A549 (cell line): ENCODE measurements around the gene ST8SIA5. TPM values are rescaled to one million over a fixed set of nuclear protein-coding genes. Genes with fewer than 3 reads are reported as not detected.

Experiments
- ATAC-seq, 2 experiments: fragments of 200-7000 bp in 1 of 2; fragments of >200 bp in 1 of 2; cut with Nextera tagmentation in 1 of 2; cut with Tn5 transposase in 1 of 2; 3 replicates each; pipeline versions ENCODE4 v1.8.0 to v1.9.1; 2018 to 2020; ENCODE audit warnings: mild to moderate bottlenecking in 1 of 2, moderate library complexity in 1 of 2
- CTCF ChIA-PET: fragments of 300-600 bp; sonication (Branson Sonifier 250); formaldehyde crosslinking; extraction: SDS; loops from one replicate; lab custom pipeline; 2021; ENCODE audit warnings: antibody characterized with exemption, inconsistent platforms; lab: Yijun Ruan, JAX
- POLR2A ChIA-PET: fragments of 350-600 bp; formaldehyde crosslinking; extraction: SDS; loops from one replicate; lab custom pipeline; 2021; ENCODE audit warnings: antibody characterized with exemption, inconsistent platforms; lab: Yijun Ruan, JAX
- DNase-seq, 2 experiments: peaks; one replicate each; pipeline versions ENCODE4 v3.0.0 to v3.0.0-alpha.2; 2011 to 2016; ENCODE audit warnings: low read depth in 1 of 2, low spot score in 1 of 2
- FAIRE-seq: peaks from 2 replicates; lab custom pipeline; 2011; peaks lifted over from hg19 to GRCh38; lab: Jason Lieb, UNC
- H3K27ac ChIP-seq, 2 experiments: fragments of >200 bp; sonication (Bioruptor Twin); formaldehyde crosslinking; 3 replicates each; pipeline ENCODE4 v1.5.1; 2016 to 2017
- H3K4me1 ChIP-seq: fragments of >200 bp; sonication (Bioruptor Twin); formaldehyde crosslinking; 3 replicates; pipeline ENCODE4 v1.6.1; 2016
- H3K4me2 ChIP-seq: fragments of >200 bp; sonication (Bioruptor Twin); formaldehyde crosslinking; 3 replicates; pipeline ENCODE4 v1.6.1; 2016
- H3K4me3 ChIP-seq: fragments of >200 bp; sonication (Bioruptor Twin); formaldehyde crosslinking; 3 replicates; pipeline ENCODE4 v1.5.1; 2016
- H3K9me3 ChIP-seq: fragments of >200 bp; sonication (Bioruptor Twin); formaldehyde crosslinking; 3 replicates; pipeline ENCODE4 v1.6.1; 2016
- ATOH8 ChIP-seq: fragments of 250-450 bp; sonication (Bioruptor Pico); IDR thresholded peaks from 2 replicates; pipeline ENCODE4 v1.5.0; 2020; ENCODE audit warnings: low read depth, mild to moderate bottlenecking, moderate library complexity
- CEBPB ChIP-seq, 2 experiments: fragments of >200 bp in 1 of 2; sonication (Bioruptor Twin) in 1 of 2; formaldehyde crosslinking in 1 of 2; IDR thresholded peaks; 2 replicates each; pipeline ENCODE4 v1.6.1; 2012 to 2016
- EP300 ChIP-seq, 2 experiments: fragments of >200 bp; sonication (Bioruptor Twin); formaldehyde crosslinking; IDR thresholded peaks; 2 replicates in 1 of 2; 3 replicates in 1 of 2; pipeline ENCODE4 v1.6.1; 2016 to 2017
- HEYL ChIP-seq: fragments of 250-450 bp; sonication (Bioruptor Pico); IDR thresholded peaks from 2 replicates; pipeline ENCODE4 v1.8.0; 2021; ENCODE audit warnings: mild to moderate bottlenecking, moderate library complexity
- HMGXB4 ChIP-seq: fragments of 250-450 bp; sonication (Bioruptor Pico); IDR thresholded peaks from 2 replicates; pipeline ENCODE4 v1.5.0; 2021; ENCODE audit warnings: mild to moderate bottlenecking, moderate library complexity, borderline replicate concordance
- HOXB5 ChIP-seq: fragments of 250-450 bp; sonication (Bioruptor Pico); IDR thresholded peaks from 2 replicates; pipeline ENCODE4 v1.5.0; 2020; ENCODE audit warnings: mild to moderate bottlenecking, moderate library complexity
- KDM1A ChIP-seq: fragments of 200-600 bp; sonication (generic); IDR thresholded peaks from 2 replicates; pipeline ENCODE4 v1.6.1; 2016; ENCODE audit warnings: low read depth, mild to moderate bottlenecking
- MYC ChIP-seq: IDR thresholded peaks from 2 replicates; pipeline ENCODE4 v1.6.1; 2012; ENCODE audit warnings: mild to moderate bottlenecking, inconsistent platforms, low read length, improper control_type of control experiment, borderline replicate concordance
- NFE2L2 ChIP-seq: fragments of 150-350 bp; conservative IDR thresholded peaks from 2 replicates; pipeline ENCODE4 v1.6.1; 2014; ENCODE audit warnings: low read length
- ZC3H11A ChIP-seq: fragments of 450-650 bp; IDR thresholded peaks from 2 replicates; pipeline ENCODE4 v1.6.1; 2014; ENCODE audit warnings: antibody characterized with exemption, mild to moderate bottlenecking
- ZNF302 ChIP-seq: fragments of 250-450 bp; sonication (Bioruptor Pico); IDR thresholded peaks from 2 replicates; pipeline ENCODE4 v1.9.0; 2021; ENCODE audit warnings: inconsistent platforms, mild to moderate bottlenecking, moderate library complexity
- WGBS: methylation state at CpG from one replicate; pipeline ENCODE4 v1.1.6; 2017; ENCODE audit errors: missing lambda C conversion rate; 5-methylcytosine and 5-hydroxymethylcytosine counted together
- polyA plus RNA-seq, 4 experiments: library from polyadenylated mRNA; depleted of rRNA in 3 of 4; stranded (reverse); fragments of >200 nt; fragmentation: RNase III in 1 of 4; extraction: RNeasy Plus Mini Kit Qiagen cat#74134 plus additional on column Dnase treatment in 1 of 4; gene quantifications; 2 replicates in 3 of 4; 3 replicates in 1 of 4; pipeline ENCODE4 v1.2.3, GENCODE V29; 2011 to 2017
- TF ChIP-seq, protein P1 (sequence below): fragments of 200-600 bp; sonication (generic); IDR thresholded peaks from 2 replicates; pipeline ENCODE4 v1.6.1; 2016; ENCODE audit warnings: antibody characterized with exemption, mild to moderate bottlenecking, moderate library complexity
- TF ChIP-seq, protein P2 (sequence below): fragments of >200 bp; sonication (Bioruptor Twin); formaldehyde crosslinking; IDR thresholded peaks from 3 replicates; pipeline ENCODE4 v1.5.1; 2016
- TF ChIP-seq, protein P3 (sequence below): fragments of 450-650 bp; IDR thresholded peaks from 2 replicates; pipeline ENCODE4 v1.6.1; 2014; ENCODE audit warnings: antibody characterized with exemption

The ST8SIA5 gene
- polyA plus RNA-seq, 2 of the 4 experiments (the other 2 are of a cell fraction) = not detected

DNA sequence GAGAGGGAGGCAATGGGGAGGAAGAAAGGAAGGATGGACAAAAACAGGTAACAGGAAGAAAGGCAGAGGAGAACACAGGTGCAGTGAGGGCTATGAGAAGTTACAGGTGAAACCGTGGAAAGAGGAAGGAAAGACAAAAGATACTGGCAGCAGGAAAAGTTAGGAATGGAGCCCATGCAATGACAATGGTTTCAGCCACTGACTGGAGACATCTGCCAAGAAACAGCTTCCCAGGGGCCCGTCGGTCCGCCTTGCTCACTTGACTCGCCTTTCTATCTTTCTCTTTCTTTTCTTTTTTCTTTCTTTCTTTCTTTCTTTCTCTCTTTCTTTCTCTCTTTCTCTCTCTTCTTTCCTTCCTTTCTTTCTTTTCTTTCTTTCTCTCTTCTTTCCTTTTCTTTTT, 37.5 kb downstream of the ST8SIA5 start (continued):
- TF ChIP-seq, protein P1, sequence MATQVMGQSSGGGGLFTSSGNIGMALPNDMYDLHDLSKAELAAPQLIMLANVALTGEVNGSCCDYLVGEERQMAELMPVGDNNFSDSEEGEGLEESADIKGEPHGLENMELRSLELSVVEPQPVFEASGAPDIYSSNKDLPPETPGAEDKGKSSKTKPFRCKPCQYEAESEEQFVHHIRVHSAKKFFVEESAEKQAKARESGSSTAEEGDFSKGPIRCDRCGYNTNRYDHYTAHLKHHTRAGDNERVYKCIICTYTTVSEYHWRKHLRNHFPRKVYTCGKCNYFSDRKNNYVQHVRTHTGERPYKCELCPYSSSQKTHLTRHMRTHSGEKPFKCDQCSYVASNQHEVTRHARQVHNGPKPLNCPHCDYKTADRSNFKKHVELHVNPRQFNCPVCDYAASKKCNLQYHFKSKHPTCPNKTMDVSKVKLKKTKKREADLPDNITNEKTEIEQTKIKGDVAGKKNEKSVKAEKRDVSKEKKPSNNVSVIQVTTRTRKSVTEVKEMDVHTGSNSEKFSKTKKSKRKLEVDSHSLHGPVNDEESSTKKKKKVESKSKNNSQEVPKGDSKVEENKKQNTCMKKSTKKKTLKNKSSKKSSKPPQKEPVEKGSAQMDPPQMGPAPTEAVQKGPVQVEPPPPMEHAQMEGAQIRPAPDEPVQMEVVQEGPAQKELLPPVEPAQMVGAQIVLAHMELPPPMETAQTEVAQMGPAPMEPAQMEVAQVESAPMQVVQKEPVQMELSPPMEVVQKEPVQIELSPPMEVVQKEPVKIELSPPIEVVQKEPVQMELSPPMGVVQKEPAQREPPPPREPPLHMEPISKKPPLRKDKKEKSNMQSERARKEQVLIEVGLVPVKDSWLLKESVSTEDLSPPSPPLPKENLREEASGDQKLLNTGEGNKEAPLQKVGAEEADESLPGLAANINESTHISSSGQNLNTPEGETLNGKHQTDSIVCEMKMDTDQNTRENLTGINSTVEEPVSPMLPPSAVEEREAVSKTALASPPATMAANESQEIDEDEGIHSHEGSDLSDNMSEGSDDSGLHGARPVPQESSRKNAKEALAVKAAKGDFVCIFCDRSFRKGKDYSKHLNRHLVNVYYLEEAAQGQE = no peak
- no peak for TF ChIP-seq MYC
- TF ChIP-seq NFE2L2 = no peak
- no peak for TF ChIP-seq EP300 (IDR thresholded peaks at IDR 0.05)

DNA sequence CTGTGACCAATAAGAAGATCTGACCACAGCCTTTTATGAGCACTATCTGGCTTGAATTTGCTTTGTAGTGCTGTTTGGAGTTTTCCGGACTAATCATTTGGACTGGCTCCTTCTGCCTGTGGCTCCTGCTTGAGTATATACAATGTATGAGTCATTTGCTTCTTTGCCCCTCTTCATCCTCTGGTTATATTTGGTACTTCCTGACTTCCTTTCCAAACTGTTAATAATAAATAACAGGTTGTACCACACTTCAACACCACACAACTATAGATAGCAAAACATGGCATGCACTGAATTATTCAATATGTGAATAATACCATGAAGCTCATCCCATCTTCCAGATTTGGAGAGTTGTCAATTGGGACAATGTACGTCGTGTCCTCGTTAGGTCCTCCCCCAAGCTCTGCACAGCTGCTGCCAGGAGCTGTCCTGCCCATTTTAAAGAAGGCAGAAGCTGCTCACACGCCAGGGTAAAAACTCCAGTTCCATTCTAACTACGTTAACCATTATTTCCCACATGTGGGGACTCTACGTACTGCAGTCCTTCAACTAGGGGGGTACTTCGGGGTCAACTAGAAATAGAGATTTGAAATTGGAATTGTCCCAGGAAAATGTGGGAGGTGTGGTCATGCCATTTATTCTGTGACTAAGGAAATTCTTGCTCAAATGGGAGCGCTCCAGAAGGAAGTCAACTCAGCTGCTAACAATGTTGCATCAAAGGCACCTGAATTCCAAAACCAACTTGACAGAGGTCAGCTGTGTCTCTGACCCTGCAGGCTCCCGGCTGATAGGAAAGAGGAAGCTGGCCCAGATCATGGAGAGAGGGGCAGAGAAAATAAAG, 38.1 kb downstream of the ST8SIA5 start:
- TF ChIP-seq HOXB5 (CRISPR knock-in tag) (no peak), HMGXB4 (CRISPR knock-in tag) (no peak), CEBPB (IDR thresholded peaks at IDR 0.05) (no peak), ZC3H11A (no peak)
- TF ChIP-seq, protein P2, sequence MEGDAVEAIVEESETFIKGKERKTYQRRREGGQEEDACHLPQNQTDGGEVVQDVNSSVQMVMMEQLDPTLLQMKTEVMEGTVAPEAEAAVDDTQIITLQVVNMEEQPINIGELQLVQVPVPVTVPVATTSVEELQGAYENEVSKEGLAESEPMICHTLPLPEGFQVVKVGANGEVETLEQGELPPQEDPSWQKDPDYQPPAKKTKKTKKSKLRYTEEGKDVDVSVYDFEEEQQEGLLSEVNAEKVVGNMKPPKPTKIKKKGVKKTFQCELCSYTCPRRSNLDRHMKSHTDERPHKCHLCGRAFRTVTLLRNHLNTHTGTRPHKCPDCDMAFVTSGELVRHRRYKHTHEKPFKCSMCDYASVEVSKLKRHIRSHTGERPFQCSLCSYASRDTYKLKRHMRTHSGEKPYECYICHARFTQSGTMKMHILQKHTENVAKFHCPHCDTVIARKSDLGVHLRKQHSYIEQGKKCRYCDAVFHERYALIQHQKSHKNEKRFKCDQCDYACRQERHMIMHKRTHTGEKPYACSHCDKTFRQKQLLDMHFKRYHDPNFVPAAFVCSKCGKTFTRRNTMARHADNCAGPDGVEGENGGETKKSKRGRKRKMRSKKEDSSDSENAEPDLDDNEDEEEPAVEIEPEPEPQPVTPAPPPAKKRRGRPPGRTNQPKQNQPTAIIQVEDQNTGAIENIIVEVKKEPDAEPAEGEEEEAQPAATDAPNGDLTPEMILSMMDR = no peak
- H3K4me3 ChIP-seq = no peak overlapping the region
- no peak overlapping the region for H3K27ac ChIP-seq
- H3K4me2 ChIP-seq = peak overlapping the region; percentile 57
- POLR2A ChIA-PET = no interaction called here
- FAIRE-seq (no peak), DNase-seq (peak in 1 of 2 experiments; percentile 8), ATAC-seq (0 out of 6 replicates have a peak, but pooled peaks have one; percentile 23 to 54)
- CTCF ChIA-PET = interaction anchor here (0.7 kb wide), 1 partner anchor 12 kb away, joined by 3 read pairs; no protein-coding TSS in a partner anchor
- 6% methylated on average over 10 of the region's 10 CpGs for WGBS
- no peaks in the 10 kb centered on the region for H3K9me3 ChIP-seq
- H3K4me1 ChIP-seq = 0 out of 3 replicates have a peak, but pooled peaks cover 3% of the 10 kb centered on the region

DNA sequence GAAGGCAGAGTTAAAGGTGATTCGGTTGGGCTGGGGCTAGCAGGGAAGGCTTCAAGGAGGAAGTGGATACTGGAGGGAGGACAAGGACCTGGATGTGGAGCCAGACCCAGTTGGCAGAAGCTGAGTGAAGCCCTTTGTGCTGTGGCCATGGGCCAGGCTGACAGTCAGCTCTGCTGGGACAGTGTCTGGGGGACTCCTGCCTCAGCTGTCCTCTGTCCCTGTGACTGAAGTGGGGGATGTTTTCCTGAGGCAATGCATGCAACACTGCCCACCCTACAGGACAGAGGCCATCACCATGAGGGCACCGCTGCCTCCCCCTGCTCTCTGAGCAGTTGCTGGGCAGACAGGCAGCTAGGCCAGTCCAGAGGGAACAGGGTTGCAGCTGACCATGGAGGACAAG, 40.0 kb downstream of the ST8SIA5 start:
- WGBS = 78% methylated on average over 2 of the region's 2 CpGs
- no peak for FAIRE-seq
- ChIA-PET POLR2A (no interaction called here), CTCF (no interaction called here)
- H3K4me1 ChIP-seq = 0 out of 3 replicates have a peak, but pooled peaks cover 3% of the 10 kb centered on the region
- no peaks in the 10 kb centered on the region for H3K9me3 ChIP-seq
- no peak for ATAC-seq
- DNase-seq = no peak
- no peak overlapping the region for H3K4me3 ChIP-seq
- no peak for TF ChIP-seq ZNF302 (CRISPR knock-in tag)
- TF ChIP-seq KDM1A = no peak
- no peak for TF ChIP-seq HEYL (CRISPR knock-in tag)
- no peak for TF ChIP-seq ATOH8
- TF ChIP-seq HOXB5 (CRISPR knock-in tag) = no peak
- TF ChIP-seq, protein P3, sequence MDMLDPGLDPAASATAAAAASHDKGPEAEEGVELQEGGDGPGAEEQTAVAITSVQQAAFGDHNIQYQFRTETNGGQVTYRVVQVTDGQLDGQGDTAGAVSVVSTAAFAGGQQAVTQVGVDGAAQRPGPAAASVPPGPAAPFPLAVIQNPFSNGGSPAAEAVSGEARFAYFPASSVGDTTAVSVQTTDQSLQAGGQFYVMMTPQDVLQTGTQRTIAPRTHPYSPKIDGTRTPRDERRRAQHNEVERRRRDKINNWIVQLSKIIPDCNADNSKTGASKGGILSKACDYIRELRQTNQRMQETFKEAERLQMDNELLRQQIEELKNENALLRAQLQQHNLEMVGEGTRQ = no peak
- TF ChIP-seq ZC3H11A = no peak
- TF ChIP-seq, all 56 proteins: peak for 0
- no peak overlapping the region for H3K27ac ChIP-seq
- no peak overlapping the region for H3K4me2 ChIP-seq
